Breast epithelium (tissue), 4 donors: ENCODE measurements around the gene CABLES2. TPM values are rescaled to one million over a fixed set of nuclear protein-coding genes. Genes with fewer than 3 reads are reported as not detected.

ENCODE experiments used
- DNase-seq, 2 donors: peaks; one replicate each; pipeline ENCODE4 v3.0.0-alpha.2; 2019; ENCODE audit warnings: low spot score in 2 of 2
- H3K27ac ChIP-seq, 2 donors: fragments of 200-600 bp; sonication (generic) in 1 of 2; one replicate each; pipeline ENCODE4 v1.5.1; 2016 to 2019; ENCODE audit warnings: mild to moderate bottlenecking in 1 of 2
- H3K27me3 ChIP-seq, 2 donors: fragments of 200-600 bp; sonication (generic) in 1 of 2; one replicate each; pipeline versions ENCODE4 v1.5.1 to v1.6.0; 2017 to 2019; ENCODE audit warnings: control low read depth in 1 of 2, mild to moderate bottlenecking in 1 of 2
- H3K36me3 ChIP-seq: fragments of 200-600 bp; one replicate; pipeline ENCODE4 v1.5.1; 2019
- H3K4me1 ChIP-seq, 2 donors: fragments of 200-600 bp; sonication (generic); one replicate each; pipeline ENCODE4 v1.5.1; 2016 to 2019; ENCODE audit warnings: control low read depth in 1 of 2
- H3K4me3 ChIP-seq, 3 donors: fragments of 200-600 bp; sonication (generic); 1 replicate in 2 of 3; 2 replicates in 1 of 3; pipeline ENCODE4 v1.5.1; 2016 to 2019; ENCODE audit warnings: mild to moderate bottlenecking in 3 of 3, moderate library complexity in 2 of 3
- H3K9me3 ChIP-seq, 2 donors: fragments of 200-600 bp; sonication (generic) in 1 of 2; one replicate each; pipeline ENCODE4 v1.5.1; 2016 to 2019; ENCODE audit warnings: control low read depth in 1 of 2
- CTCF ChIP-seq, 3 donors: fragments of 450-650 bp; IDR thresholded peaks; one replicate each; pipeline ENCODE4 v1.5.1; 2016 to 2017; ENCODE audit warnings: antibody characterized with exemption in 3 of 3, mild to moderate bottlenecking in 3 of 3, moderate library complexity in 3 of 3
- POLR2A ChIP-seq: fragments of 450-650 bp; IDR thresholded peaks from one replicate; pipeline ENCODE4 v1.6.1; 2016; ENCODE audit warnings: antibody characterized with exemption, mild to moderate bottlenecking, moderate library complexity
- POLR2AphosphoS5 ChIP-seq, 3 donors: sonication (generic); formaldehyde crosslinking; IDR thresholded peaks; one replicate each; pipeline ENCODE4 v1.6.1; 2017; ENCODE audit warnings: antibody characterized with exemption in 3 of 3
- intact Hi-C: fragments of 100-400 bp; cut with DNase I; formaldehyde crosslinking; loops from one replicate; pipeline ENCODE4 v1.15.1; 2023; ENCODE audit warnings: low total_unique reads
- total RNA-seq, 3 donors: library from RNA; depleted of rRNA; stranded (reverse); fragments of >200 nt; gene quantifications; one replicate each; pipeline ENCODE4 v1.1.0, GENCODE V29; 2016

The CABLES2 gene
- total RNA-seq, 3 donors from 2014 or later, result 1.8 to 3.2 (median 2.9) TPM

- Histone ChIP-seq H3K27ac (peak overlapping the region; percentile 96 to 97), H3K4me1 (peaks cover 0 to 13% of the 10 kb centered on the region in 2 donors)
- intact Hi-C loops, result loop anchor here (5.0 kb wide), 1 partner anchor 85 kb away; the partner anchor contains the start of gene ADRM1
Measured at GRCh38 chr20:62387219-62387913, 19.7 kb downstream of the CABLES2 start.

GRCh38 chr20:62386383-62387218 lies 20.5 kb downstream of the CABLES2 start, which contains the start of gene RPS21:
Gene RPS21 (plus strand): TSS chr20:62387103. CDS start chr20:62387339, 236 bp downstream.
- peaks cover 0 to 13% of the 10 kb centered on the region in 2 donors for H3K4me1 ChIP-seq
- peak; percentile 92 to 94 for DNase-seq
- H3K36me3 ChIP-seq, result no peaks in the 10 kb centered on the region
- intact Hi-C loops, result loop anchor here (5.0 kb wide), 1 partner anchor 84 kb away; the partner anchor contains the start of gene ADRM1
- peak within 1 kb of the TSS; percentile 87 to 96 (median 94) for H3K4me3 ChIP-seq
- TF ChIP-seq CTCF (IDR thresholded peaks at IDR 0.05) (no peak), POLR2AphosphoS5 (IDR thresholded peaks at IDR 0.05) (peak; percentile 93 to 96 (median 94)), POLR2A (peak; percentile 69)
- H3K9me3 ChIP-seq, result no peaks in the 10 kb centered on the region
- H3K27me3 ChIP-seq, result no peaks in the 10 kb centered on the region
- peak within 1 kb of the TSS; percentile 96 to 97 for H3K27ac ChIP-seq

More at GRCh38 chr20:62387219-62387913, 19.7 kb downstream of the CABLES2 start:
- Histone ChIP-seq H3K4me3 (peak overlapping the region; percentile 87 to 96 (median 94)), H3K27me3 (no peaks in the 10 kb centered on the region), H3K9me3 (no peaks in the 10 kb centered on the region), H3K36me3 (no peaks in the 10 kb centered on the region)
- TF ChIP-seq POLR2A (no peak), POLR2AphosphoS5 (IDR thresholded peaks at IDR 0.05) (no peak), CTCF (IDR thresholded peaks at IDR 0.05) (no peak)
- no peak for DNase-seq

- intact Hi-C loops, result loop anchor here (5.0 kb wide), 1 partner anchor 1265 kb away; no protein-coding TSS in a partner anchor
- Histone ChIP-seq H3K27me3 (no peaks in the 10 kb centered on the region), H3K9me3 (no peaks in the 10 kb centered on the region), H3K4me3 (no peak overlapping the region), H3K36me3 (no peaks in the 10 kb centered on the region), H3K4me1 (peaks cover 2 to 4% of the 10 kb centered on the region in 2 donors), H3K27ac (peak overlapping the region in 1 of 2 donors; percentile 32)
- TF ChIP-seq CTCF (IDR thresholded peaks at IDR 0.05), result peak; percentile 71 to 87 (median 86)
- no peak for TF ChIP-seq POLR2A
- peak in 2 of 3 donors; percentile 18 to 44 for TF ChIP-seq POLR2AphosphoS5 (IDR thresholded peaks at IDR 0.05)
- peak; percentile 76 to 81 for DNase-seq
Measured at GRCh38 chr20:62382306-62383198, 24.5 kb downstream of the CABLES2 start.

- Histone ChIP-seq H3K27me3 (no peaks in the 10 kb centered on the region), H3K4me3 (no peak overlapping the region), H3K9me3 (no peaks in the 10 kb centered on the region), H3K27ac (peak overlapping the region; percentile 68 to 79), H3K4me1 (peaks cover 3 to 4% of the 10 kb centered on the region in 2 donors), H3K36me3 (no peaks in the 10 kb centered on the region)
- TF ChIP-seq POLR2AphosphoS5 (IDR thresholded peaks at IDR 0.05) (no peak), CTCF (IDR thresholded peaks at IDR 0.05) (no peak), POLR2A (no peak)
- no peak for DNase-seq
- intact Hi-C loops, result loop anchor here (5.0 kb wide), 1 partner anchor 1265 kb away; no protein-coding TSS in a partner anchor
Measured at GRCh38 chr20:62381842-62382241, 25.2 kb downstream of the CABLES2 start.
